Transverse colon (tissue), 1 donor: ENCODE measurements around the gene BAG5.

ENCODE experiments used
- EP300 ChIP-seq: sonication (generic); formaldehyde crosslinking; IDR thresholded peaks from one replicate; pipeline ENCODE4 v1.6.1; 2017; ENCODE audit warnings: antibody characterized with exemption, low read depth
- POLR2A ChIP-seq: fragments of 450-650 bp; IDR thresholded peaks from one replicate; pipeline ENCODE4 v1.6.1; 2016; ENCODE audit warnings: antibody characterized with exemption, mild to moderate bottlenecking, moderate library complexity

DNA sequence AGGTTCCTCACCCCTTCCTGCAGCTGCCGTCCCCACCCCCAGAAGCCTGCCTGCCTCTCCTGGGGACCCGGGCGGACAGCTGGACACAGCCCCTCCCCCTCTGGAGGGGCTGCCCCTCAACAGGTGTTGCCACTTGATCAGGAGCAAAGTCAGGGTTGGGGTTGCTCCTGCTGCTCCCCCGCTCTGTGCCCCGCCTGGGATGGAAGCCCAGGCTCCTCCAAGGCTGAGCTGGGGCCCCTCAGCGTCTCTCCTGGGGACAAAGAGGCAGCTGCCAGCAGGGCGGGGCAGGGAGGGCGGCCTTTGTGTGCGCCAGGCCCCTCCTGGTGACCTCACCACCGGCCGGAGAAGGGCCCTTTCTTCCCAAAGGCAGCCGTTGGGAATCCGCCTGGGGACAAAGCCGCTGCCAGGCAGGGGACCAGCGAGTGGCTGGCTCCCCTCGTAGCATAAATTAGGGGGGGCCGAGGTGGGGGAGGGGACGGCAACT lies 19.8 kb downstream of the BAG5 start:
- no peak for TF ChIP-seq POLR2A
- no peak for TF ChIP-seq EP300
